ENCODE results near the gene ZNF281.
A peak's percentile ranks its signal among the peaks of the same experiment; 100 is the strongest.

Gene ZNF281

GRCh38 chr1:200386416-200386815 is 23.4 kb downstream of the ZNF281 start:
- TF ChIP-seq POLR2A (IDR thresholded peaks at IDR 0.05; ENCODE audit: low read length) = no peak
- no peak for TF ChIP-seq GATA1 (IDR thresholded peaks at IDR 0.05; ENCODE audit: low read depth, low read length)
- DNase-seq = no peak

GRCh38 chr1:200384818-200385390 is 24.9 kb downstream of the ZNF281 start:
- no peak for DNase-seq
- no peak for TF ChIP-seq GATA1 (IDR thresholded peaks at IDR 0.05; ENCODE audit: low read depth, low read length)
- TF ChIP-seq POLR2A (IDR thresholded peaks at IDR 0.05; ENCODE audit: low read length) = no peak

GRCh38 chr1:200381256-200381984 is 28.4 kb downstream of the ZNF281 start:
- TF ChIP-seq POLR2A (IDR thresholded peaks at IDR 0.05; ENCODE audit: low read length) (no peak), GATA1 (IDR thresholded peaks at IDR 0.05; ENCODE audit: low read depth, low read length) (no peak)
- no peak for DNase-seq

- DNase-seq = no peak
- TF ChIP-seq POLR2A (IDR thresholded peaks at IDR 0.05; ENCODE audit: low read length) (no peak), GATA1 (IDR thresholded peaks at IDR 0.05; ENCODE audit: low read depth, low read length) (no peak)
Observed at GRCh38 chr1:200380589-200381021, 29.2 kb downstream of the ZNF281 start.

GRCh38 chr1:200379940-200380588 is 29.8 kb downstream of the ZNF281 start:
- TF ChIP-seq POLR2A (IDR thresholded peaks at IDR 0.05; ENCODE audit: low read length) (no peak), GATA1 (IDR thresholded peaks at IDR 0.05; ENCODE audit: low read depth, low read length) (no peak)
- DNase-seq = no peak

- TF ChIP-seq GATA1 (IDR thresholded peaks at IDR 0.05; ENCODE audit: low read depth, low read length) = no peak
- TF ChIP-seq POLR2A (IDR thresholded peaks at IDR 0.05; ENCODE audit: low read length) = no peak
- no peak for DNase-seq
Observed at GRCh38 chr1:200379432-200379757, 30.4 kb downstream of the ZNF281 start.

GRCh38 chr1:200378096-200378495 is 31.7 kb downstream of the ZNF281 start:
- TF ChIP-seq POLR2A (IDR thresholded peaks at IDR 0.05; ENCODE audit: low read length) (no peak), GATA1 (IDR thresholded peaks at IDR 0.05; ENCODE audit: low read depth, low read length) (no peak)
- no peak for DNase-seq

- peak; percentile 12 to 27 for DNase-seq
- no peak for TF ChIP-seq GATA1 (IDR thresholded peaks at IDR 0.05; ENCODE audit: low read depth, low read length)
Observed at GRCh38 chr1:200376528-200376927, 33.3 kb downstream of the ZNF281 start.

- TF ChIP-seq POLR2A (IDR thresholded peaks at IDR 0.05; ENCODE audit: low read length) = no peak
- no peak for DNase-seq
Observed at GRCh38 chr1:200374569-200375295, 35.1 kb downstream of the ZNF281 start.

GRCh38 chr1:200373811-200374231 is 36.0 kb downstream of the ZNF281 start:
- no peak for DNase-seq
- no peak for TF ChIP-seq POLR2A (IDR thresholded peaks at IDR 0.05; ENCODE audit: low read length)
- no peak for TF ChIP-seq GATA1 (IDR thresholded peaks at IDR 0.05; ENCODE audit: low read depth, low read length)

- TF ChIP-seq GATA1 (IDR thresholded peaks at IDR 0.05; ENCODE audit: low read depth, low read length) = no peak
- no peak for TF ChIP-seq POLR2A (IDR thresholded peaks at IDR 0.05; ENCODE audit: low read length)
- no peak for DNase-seq
Observed at GRCh38 chr1:200372885-200373181, 37.0 kb downstream of the ZNF281 start.

GRCh38 chr1:200372095-200372884 is 37.5 kb downstream of the ZNF281 start:
- TF ChIP-seq GATA1 (IDR thresholded peaks at IDR 0.05; ENCODE audit: low read depth, low read length) = no peak
- TF ChIP-seq POLR2A (IDR thresholded peaks at IDR 0.05; ENCODE audit: low read length) = no peak
- no peak for DNase-seq

- TF ChIP-seq POLR2A (IDR thresholded peaks at IDR 0.05; ENCODE audit: low read length) (no peak), GATA1 (IDR thresholded peaks at IDR 0.05; ENCODE audit: low read depth, low read length) (no peak)
Observed at GRCh38 chr1:200369706-200370105, 40.1 kb downstream of the ZNF281 start.

GRCh38 chr1:200369131-200369530 is 40.7 kb downstream of the ZNF281 start:
- TF ChIP-seq GATA1 (IDR thresholded peaks at IDR 0.05; ENCODE audit: low read depth, low read length) (no peak), POLR2A (IDR thresholded peaks at IDR 0.05; ENCODE audit: low read length) (no peak)
- DNase-seq = no peak

More at GRCh38 chr1:200369706-200370105, 40.1 kb downstream of the ZNF281 start:
- DNase-seq = no peak
